CD4-positive, alpha-beta T cell (primary cell): ENCODE data around the gene HELZ. TPM values are rescaled to one million over a fixed set of nuclear protein-coding genes. Genes with fewer than 3 reads are reported as not detected.

Source experiments
- ATAC-seq: fragments of 200-7000 bp; cut with Tn5 transposase; one replicate; pipeline ENCODE4 v1.10.0; 2022; ENCODE audit warnings: mild to moderate bottlenecking; ENCODE audit not compliant: poor library complexity
- CTCF ChIA-PET: fragments of 350-600 bp; sonication (Branson Sonifier 250); formaldehyde crosslinking; loops from one replicate; lab custom pipeline; 2021; ENCODE audit warnings: antibody characterized with exemption, inconsistent platforms; lab: Charles Lee
- POLR2A ChIA-PET: fragments of 350-600 bp; sonication (Branson Sonifier 250); formaldehyde crosslinking; loops from one replicate; lab custom pipeline; 2021; ENCODE audit warnings: antibody characterized with exemption, inconsistent platforms; lab: Charles Lee
- DNase-seq, 14 experiments: peaks; one replicate each; pipeline ENCODE4 v3.0.0-alpha.2; 2013 to 2020; ENCODE audit warnings: mixed read lengths in 2 of 14
- H3K27ac ChIP-seq, 2 donors: one replicate each; pipeline versions ENCODE4 v1.5.1 to v1.7.0; 2013; ENCODE audit warnings: low read length in 2 of 2, low read depth in 1 of 2, mild to moderate bottlenecking in 1 of 2
- H3K27me3 ChIP-seq, 2 experiments: 1 replicate in 1 of 2; 2 replicates in 1 of 2; pipeline versions ENCODE4 v1.6.1 to v1.7.0; 2013; ENCODE audit warnings: low read length in 2 of 2, control low read depth in 1 of 2, mild to moderate bottlenecking in 1 of 2, moderate library complexity in 1 of 2; ENCODE audit not compliant: insufficient read depth in 2 of 2, control insufficient read depth in 1 of 2
- H3K36me3 ChIP-seq: one replicate; pipeline ENCODE4 v1.6.1; 2013; ENCODE audit warnings: low read length, control low read depth; ENCODE audit not compliant: insufficient read depth
- H3K4me1 ChIP-seq: one replicate; pipeline ENCODE4 v1.6.1; 2013; ENCODE audit warnings: low read length, control low read depth; ENCODE audit not compliant: insufficient read depth
- H3K4me3 ChIP-seq: one replicate; pipeline ENCODE4 v1.5.1; 2013; ENCODE audit warnings: mild to moderate bottlenecking, low read length, moderate library complexity
- H3K9me3 ChIP-seq, 2 experiments: 1 replicate in 1 of 2; 2 replicates in 1 of 2; pipeline versions ENCODE4 v1.6.1 to v1.7.0; 2013; ENCODE audit warnings: low read length in 2 of 2, mild to moderate bottlenecking in 2 of 2, control low read depth in 1 of 2, moderate library complexity in 1 of 2; ENCODE audit not compliant: control insufficient read depth in 1 of 2, insufficient read depth in 1 of 2
- H3K27ac Mint-ChIP-seq: one replicate; pipeline ENCODE4 v1.8.0; 2020; ENCODE audit warnings: mixed read lengths
- H3K27me3 Mint-ChIP-seq: one replicate; pipeline ENCODE4 v1.8.0; 2021; ENCODE audit warnings: mixed read lengths
- H3K36me3 Mint-ChIP-seq: one replicate; pipeline ENCODE4 v1.8.0; 2021; ENCODE audit warnings: low read depth, mixed read lengths
- H3K4me1 Mint-ChIP-seq: one replicate; pipeline ENCODE4 v1.8.0; 2021; ENCODE audit warnings: low read depth, mixed read lengths
- H3K4me3 Mint-ChIP-seq: one replicate; pipeline ENCODE4 v1.8.0; 2020; ENCODE audit warnings: mild to moderate bottlenecking, mixed read lengths
- H3K9me3 Mint-ChIP-seq: one replicate; pipeline ENCODE4 v1.8.0; 2020; ENCODE audit warnings: mixed read lengths
- CTCF ChIP-seq: fragments of 200-600 bp; IDR thresholded peaks from one replicate; pipeline ENCODE4 v1.8.0; 2022; ENCODE audit warnings: antibody characterized with exemption, mild to moderate bottlenecking
- intact Hi-C, 2 experiments: fragments of 100-400 bp; cut with DNase I in 1 of 2; cut with micrococcal nuclease in 1 of 2; formaldehyde crosslinking; loops; one replicate each; pipeline versions ENCODE4 v1.15.1 to v1.9.0; 2023 to 2025; cut with DNase I, micrococcal nuclease
- total RNA-seq, 174 experiments: library from RNA in 2 of 174; stranded (reverse) in 2 of 174; gene quantifications; one replicate each; pipeline ENCODE4 v1.2.3 and lab custom pipeline; 2021 to 2026

The HELZ gene
- total RNA-seq, 2 experiments from 2014 or later, result 94.8 to 107 TPM

- Mint-ChIP-seq H3K9me3 (no peaks in the 10 kb centered on the region), H3K4me3 (no peak overlapping the region), H3K27me3 (no peaks in the 10 kb centered on the region), H3K4me1 (peaks cover 7% of the 10 kb centered on the region), H3K27ac (no peak overlapping the region), H3K36me3 (peaks cover 70% of the 10 kb centered on the region)
- no peak for DNase-seq
- ATAC-seq, result no peak
- CTCF ChIA-PET, result no interaction called here
- H3K4me3 ChIP-seq, result no peak overlapping the region
- H3K36me3 ChIP-seq, result peaks cover 37% of the 10 kb centered on the region
- H3K4me1 ChIP-seq, result no peaks in the 10 kb centered on the region
- no peak for TF ChIP-seq CTCF
- H3K9me3 ChIP-seq, result no peaks in the 10 kb centered on the region
- no peak overlapping the region for H3K27ac ChIP-seq
- intact Hi-C loops, result no loop called here
- H3K27me3 ChIP-seq, result no peaks in the 10 kb centered on the region
- POLR2A ChIA-PET, result interaction anchor here (0.6 kb wide), 1 partner anchor 8 kb away, joined by 3 read pairs; no protein-coding TSS in a partner anchor
Observed at GRCh38 chr17:67187927-67188326, 57.1 kb downstream of the HELZ start.

GRCh38 chr17:67186782-67187181 is 58.2 kb downstream of the HELZ start:
- H3K4me3 Mint-ChIP-seq, result no peak overlapping the region
- no peaks in the 10 kb centered on the region for H3K9me3 Mint-ChIP-seq
- H3K27ac ChIP-seq, result no peak overlapping the region
- no peaks in the 10 kb centered on the region for H3K27me3 Mint-ChIP-seq
- intact Hi-C loops, result no loop called here
- DNase-seq (no peak), ATAC-seq (no peak)
- peaks cover 39% of the 10 kb centered on the region for H3K36me3 ChIP-seq
- CTCF ChIA-PET, result no interaction called here
- peaks cover 77% of the 10 kb centered on the region for H3K36me3 Mint-ChIP-seq
- POLR2A ChIA-PET, result no interaction called here
- no peak for TF ChIP-seq CTCF
- no peaks in the 10 kb centered on the region for H3K9me3 ChIP-seq
- no peak overlapping the region for H3K4me3 ChIP-seq
- no peaks in the 10 kb centered on the region for H3K27me3 ChIP-seq
- H3K4me1 ChIP-seq, result no peaks in the 10 kb centered on the region
- peaks cover 8% of the 10 kb centered on the region for H3K4me1 Mint-ChIP-seq
- H3K27ac Mint-ChIP-seq, result no peak overlapping the region

GRCh38 chr17:67183531-67183930 is 61.5 kb downstream of the HELZ start:
- peaks cover 82% of the 10 kb centered on the region for H3K36me3 Mint-ChIP-seq
- no peak overlapping the region for H3K4me3 Mint-ChIP-seq

More at GRCh38 chr17:67183531-67183930, 61.5 kb downstream of the HELZ start:
- Mint-ChIP-seq H3K4me1 (peaks cover 5% of the 10 kb centered on the region), H3K9me3 (no peaks in the 10 kb centered on the region), H3K27me3 (no peaks in the 10 kb centered on the region), H3K27ac (no peak overlapping the region)
- H3K9me3 ChIP-seq, result no peaks in the 10 kb centered on the region
- DNase-seq, result no peak
- no peaks in the 10 kb centered on the region for H3K4me1 ChIP-seq
- H3K27me3 ChIP-seq, result no peaks in the 10 kb centered on the region
- ATAC-seq, result no peak
- H3K36me3 ChIP-seq, result peaks cover 26% of the 10 kb centered on the region
- TF ChIP-seq CTCF, result no peak
- H3K27ac ChIP-seq, result no peak overlapping the region
- POLR2A ChIA-PET, result no interaction called here
- intact Hi-C loops, result no loop called here
- CTCF ChIA-PET, result no interaction called here
- H3K4me3 ChIP-seq, result no peak overlapping the region
